Measurements from ENCODE around the gene CTNNA1.
A peak's percentile ranks its signal among the peaks of the same experiment; 100 is the strongest.
"Not testable (repeated sequence)": the region's sequence is repeated elsewhere in the genome, so short reads cannot be mapped to it uniquely, and the experiment has no call there.

CTNNA1 gene

DNA sequence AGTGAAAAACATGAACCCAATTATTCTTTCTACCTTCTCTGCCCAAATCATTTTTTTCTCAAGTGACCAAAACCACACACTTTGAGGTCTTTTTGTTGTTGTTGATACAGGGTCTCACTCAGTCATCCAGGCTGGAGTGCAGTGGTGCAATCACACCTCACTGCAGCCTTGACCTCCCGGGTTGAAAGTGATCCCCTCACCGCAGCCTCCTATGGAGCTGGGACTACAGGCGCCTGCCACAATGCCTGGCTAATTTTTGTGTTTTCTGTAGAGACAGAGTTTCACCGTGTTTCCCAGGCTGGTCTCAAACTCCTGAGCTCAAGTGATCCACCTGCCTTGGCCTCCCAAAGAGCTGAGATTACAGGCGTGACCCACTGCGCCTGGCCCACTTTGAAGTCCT is 8.4 kb downstream of the CTNNA1 start:
- not testable (repeated sequence) for DNase-seq

DNA sequence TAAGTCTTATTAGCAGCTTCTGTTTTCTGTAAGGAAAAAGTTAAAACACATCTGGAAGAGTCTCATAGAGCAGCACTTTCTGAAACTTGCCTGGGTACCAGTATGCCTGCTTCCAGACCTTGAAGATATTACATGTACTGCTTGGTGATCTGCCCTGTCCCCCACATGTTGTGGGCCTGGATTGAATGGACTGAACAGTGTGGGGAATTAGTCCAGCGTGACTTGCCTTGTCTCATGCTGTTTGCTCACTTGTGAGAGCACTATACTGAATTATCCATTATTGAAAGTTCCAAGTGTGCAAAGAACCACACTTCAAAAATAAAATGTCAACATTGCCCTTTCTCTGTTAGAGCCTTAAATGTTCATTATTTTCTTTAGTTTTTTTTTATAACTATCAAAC is 8.9 kb downstream of the CTNNA1 start:
- DNase-seq = no peak

DNA sequence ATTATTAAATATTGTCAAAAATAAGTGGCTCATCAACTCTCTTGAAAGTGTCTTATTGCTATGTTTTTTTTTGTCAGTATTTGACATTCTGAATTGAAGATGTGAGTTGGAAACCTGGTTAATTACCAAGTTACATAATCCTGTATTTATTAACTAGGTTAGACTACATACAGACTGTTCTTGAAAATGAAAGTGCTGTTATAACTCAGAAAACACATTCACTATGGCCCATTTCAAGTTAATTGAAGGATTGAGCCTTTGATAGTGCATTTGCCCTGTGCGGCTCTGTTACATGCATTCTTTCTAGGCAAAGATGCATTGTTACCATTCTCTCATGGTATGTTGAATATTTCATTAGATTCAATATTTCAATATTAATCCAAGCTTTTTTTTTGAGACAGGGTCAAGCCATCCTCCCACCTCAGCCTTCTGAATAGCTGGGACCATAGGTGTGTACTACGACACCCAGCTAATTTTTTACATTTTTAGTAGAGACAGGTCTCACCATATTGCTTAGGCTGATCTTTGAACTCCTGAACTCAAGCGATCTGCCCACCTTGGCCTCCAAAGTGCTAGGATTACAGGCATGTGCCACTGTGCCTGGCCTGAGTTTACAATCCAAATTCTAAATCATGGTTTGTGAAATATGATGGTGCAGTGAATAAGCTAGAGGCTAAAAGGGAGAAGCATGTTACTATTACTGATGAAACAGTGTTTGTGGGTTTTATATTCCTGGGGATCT is 10.0 kb downstream of the CTNNA1 start:
- no peak for DNase-seq

DNA sequence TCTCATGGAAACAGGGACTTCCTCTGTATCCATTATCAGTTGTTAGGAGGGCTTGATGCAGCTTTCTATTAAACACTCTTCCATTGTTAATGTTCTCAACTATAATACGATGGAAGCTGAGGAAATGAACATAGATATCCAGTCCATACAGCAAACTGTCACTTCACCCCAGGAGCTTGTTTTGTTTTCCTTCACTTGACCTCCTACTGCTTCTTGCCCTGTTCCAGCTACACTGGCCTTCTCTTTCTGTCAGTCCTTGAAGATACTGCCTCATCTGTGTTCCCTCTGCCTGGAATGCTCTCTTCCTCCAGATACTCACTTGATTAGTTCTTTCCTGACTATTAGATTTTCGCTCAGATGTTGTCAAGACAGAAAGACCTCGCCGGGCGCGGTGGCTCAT is 17.1 kb downstream of the CTNNA1 start:
- no peak for DNase-seq

DNA sequence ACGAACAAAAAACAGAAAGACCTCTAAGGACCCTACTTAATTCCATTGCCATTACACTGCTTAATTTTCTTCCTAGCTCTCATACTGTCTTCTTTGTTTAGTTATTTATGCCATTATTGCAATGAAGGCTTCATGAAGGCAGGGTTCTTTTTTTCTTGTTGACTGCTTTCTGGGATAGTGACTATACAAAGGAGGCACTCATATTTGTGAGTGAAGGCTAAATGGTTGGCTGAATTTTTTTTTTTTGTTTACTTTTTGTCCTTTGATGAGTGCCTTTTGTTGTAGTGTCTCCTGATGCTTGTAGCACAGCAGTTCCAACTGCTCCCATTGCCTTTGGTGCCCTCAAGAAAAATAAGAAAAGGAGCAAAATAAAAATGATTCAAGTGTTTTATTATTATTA is 17.8 kb downstream of the CTNNA1 start:
- DNase-seq = no peak

DNA sequence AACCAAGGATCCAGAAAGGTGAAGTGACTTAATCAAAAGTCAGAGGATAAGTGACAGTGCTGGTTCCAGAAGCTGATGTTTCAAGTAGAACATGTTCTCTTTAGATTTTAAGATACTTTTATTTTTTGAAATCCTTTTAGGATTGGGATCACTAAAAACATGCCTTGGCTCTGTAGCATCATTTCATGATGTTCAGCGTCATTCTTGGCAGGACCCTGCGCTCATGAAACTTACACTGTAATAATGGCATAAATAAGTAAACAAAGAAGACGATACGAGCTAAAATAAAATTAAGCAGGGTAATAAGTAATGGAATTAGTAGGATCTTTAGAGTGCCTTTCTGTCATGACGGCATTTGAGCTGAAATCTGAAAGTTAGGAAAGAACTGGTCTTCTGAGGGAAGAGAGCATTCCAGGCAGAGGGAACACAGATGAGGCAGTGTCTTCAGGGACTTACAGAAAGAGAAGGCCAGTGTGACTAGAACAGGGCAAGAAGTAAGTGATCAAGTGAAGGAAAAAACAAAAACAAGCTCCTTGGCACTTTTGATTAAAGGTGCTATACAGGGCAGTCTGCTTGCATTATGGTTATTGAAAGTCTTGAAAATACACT is 19.9 kb downstream of the CTNNA1 start:
- no peak for DNase-seq

DNA sequence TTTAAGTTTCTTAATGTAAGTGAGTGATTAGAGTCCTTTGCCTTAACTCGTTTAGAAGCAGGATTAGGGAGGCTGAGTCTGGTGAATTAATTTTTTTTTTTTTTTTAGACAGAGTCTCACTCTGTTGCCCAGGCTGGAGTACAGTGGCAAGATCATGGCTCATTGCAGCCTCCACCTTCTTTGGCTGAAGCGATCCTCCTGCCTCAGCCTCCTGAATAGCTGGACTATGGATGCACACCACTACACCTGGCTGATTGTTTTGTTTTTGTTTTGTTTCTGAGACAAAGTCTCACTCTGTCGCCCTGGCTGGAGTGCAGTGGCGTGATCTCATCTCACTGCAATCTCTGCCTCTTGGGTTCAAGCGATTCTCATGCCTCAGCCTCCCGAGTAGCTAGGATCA is 20.4 kb downstream of the CTNNA1 start:
- not testable (repeated sequence) for DNase-seq

DNA sequence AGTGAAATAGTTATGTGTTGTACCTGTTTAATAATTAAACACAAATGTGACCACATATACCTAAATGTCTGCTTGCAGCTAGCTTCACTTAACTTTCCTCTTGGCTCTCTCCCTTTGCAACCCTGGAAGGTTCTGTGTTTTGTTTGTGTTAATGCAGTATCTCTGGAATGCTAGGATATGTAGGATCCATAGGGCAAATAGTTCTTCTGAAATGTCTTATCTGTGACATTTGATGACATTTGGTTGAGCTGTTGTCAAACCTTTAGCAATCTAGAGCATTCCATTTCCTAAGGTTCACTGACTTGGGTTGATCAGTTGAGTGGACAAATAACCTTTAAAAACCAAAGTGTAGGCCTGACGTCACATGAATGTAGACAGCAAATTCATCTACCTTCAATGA is 21.8 kb downstream of the CTNNA1 start:
- no peak for DNase-seq

DNA sequence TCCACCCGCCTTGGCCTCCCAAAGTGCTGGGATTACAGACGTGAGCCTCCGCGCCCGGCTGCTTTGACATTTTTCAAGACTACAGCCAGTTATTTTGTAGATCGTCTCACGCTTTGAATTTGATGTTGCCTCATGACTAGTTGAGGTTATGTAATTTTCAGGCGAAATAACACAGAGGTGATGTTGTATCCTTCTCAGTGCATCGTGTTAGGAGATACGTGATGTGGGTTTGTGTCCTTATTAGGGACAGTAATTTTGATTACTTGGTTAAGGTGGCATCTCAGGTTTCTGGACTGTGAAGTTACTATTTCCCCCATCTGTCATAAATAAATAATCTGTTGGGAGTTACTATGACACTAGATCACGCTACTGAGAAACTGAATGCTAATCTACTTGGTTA is 25.0 kb downstream of the CTNNA1 start:
- no peak for DNase-seq

DNA sequence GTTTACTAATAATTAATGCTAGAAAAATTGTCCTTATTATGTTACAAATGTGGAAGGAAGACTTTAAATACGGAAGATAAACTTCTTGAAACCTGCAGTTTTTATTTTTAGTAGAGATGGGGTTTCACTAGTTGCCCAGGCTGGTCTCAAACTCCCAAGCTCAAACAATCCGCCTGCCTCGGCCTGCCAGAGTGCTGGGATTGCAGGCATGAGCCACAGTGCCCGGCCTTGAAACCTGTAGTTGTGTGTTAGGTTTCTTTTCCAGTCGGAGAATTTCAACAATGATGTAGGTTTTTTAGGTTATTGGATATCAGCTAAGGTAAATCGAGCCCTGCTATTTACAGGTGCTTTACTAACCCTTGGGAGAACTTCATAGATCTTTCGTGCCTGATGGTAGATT is 30.8 kb downstream of the CTNNA1 start:
- DNase-seq = no peak

DNA sequence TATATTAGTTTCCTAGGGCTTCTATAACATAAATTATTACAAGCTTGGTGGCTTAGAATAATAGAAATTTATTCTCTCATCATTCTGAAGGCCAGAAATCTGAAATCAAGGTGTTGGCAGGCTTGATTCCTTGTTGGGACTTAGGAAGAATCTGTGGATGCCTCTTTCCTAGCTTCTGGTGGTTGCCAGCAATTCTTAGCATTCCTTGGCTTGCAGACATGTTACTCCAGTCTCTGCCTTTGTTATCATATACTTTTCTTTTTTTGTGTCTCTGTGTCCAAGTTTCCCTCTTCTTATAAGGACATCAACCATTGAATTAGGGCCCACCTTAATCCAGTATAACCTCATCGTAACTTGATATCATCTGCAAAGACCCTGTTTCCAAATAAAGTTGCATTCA is 31.4 kb downstream of the CTNNA1 start:
- no peak for DNase-seq

DNA sequence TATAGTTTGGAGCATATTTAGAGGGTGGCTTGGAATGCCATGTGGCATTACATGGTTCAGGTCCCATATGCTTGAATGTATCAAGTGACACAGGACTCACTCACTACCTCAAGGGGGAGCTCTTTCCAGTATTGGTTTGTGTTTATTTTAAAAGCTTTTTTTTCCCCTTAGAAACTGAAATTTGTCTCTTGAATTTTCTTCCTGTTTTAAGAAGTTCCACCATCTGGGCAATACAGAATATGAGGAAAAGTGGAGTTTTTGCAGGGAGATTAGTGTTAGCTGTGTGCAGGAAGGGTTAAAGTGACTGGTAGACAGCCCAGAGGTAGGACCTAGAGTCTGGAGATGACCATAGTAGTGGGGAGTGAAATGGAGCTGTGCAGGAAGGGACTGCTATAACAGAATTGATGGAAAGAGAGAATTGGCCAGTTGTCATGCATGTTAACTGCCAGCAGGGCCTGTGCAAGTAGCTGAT is 36.6 kb downstream of the CTNNA1 start:
- DNase-seq = peak in 1 of 2 donors; percentile 31

DNA sequence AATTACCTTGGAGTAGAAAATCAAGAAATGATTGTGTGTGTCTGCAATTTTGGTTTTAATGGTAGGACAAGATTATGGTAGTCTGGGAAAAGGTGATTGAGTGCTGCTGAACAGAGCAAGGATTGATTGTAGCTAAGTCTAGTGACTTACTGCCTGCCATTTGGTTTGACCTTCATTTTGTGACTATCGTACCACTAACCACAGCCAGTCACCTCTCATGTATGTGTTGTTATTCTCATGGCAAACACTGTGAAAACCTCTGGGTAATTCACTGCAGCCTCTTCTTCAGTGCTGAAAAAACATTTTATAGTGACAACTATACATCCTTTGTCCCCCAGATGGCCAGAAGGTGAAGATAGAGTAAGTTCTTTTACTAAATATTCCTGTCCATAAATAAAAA is 37.5 kb downstream of the CTNNA1 start:
- no peak for DNase-seq

DNA sequence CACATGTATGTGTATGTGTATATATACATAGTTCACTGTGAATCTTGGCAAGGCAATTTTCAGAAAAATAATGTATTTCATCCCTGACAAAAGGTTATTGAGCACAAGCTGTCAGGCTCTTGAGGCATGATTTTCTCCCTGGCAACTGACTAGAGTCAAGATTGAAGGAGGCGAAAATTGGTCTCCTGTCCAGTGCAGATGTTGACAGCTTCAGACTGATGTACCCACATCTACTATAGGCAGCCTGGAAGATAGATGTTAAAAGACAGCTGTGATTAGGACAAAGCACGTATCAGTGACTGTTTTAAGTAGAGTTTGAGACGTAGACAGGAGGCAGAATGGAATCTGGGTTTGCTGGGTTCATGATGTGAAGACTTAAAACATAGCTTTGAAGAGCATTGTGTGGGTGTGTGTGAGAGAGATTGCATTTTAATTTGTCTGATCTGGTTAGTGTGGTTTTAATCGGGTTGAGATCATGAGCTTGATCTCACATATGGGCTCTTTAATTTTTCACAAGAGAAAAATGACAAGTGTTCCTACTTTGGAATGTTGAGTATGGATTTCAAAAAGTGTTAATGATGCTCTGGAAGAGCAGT is 39.1 kb downstream of the CTNNA1 start:
- no peak for DNase-seq

DNA sequence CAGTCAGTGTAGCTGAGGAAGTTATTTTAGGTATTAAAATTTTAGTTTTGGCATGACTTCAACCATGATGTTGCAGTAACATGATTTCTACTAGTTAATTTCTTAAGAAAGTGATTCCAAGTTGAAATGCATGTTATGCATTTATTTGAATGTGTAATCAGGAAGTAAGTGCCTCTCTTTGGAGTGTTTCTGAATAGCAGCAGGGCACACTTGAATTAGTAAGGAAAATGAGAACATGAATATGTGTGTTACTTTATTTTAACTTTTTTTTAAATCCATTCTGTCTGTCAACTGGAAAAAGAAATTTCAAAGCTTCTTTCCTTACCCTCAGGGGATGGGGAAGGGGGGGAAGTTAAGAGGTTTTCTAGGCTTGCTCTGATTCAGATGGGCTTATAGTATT is 40.4 kb downstream of the CTNNA1 start:
- DNase-seq = no peak

DNA sequence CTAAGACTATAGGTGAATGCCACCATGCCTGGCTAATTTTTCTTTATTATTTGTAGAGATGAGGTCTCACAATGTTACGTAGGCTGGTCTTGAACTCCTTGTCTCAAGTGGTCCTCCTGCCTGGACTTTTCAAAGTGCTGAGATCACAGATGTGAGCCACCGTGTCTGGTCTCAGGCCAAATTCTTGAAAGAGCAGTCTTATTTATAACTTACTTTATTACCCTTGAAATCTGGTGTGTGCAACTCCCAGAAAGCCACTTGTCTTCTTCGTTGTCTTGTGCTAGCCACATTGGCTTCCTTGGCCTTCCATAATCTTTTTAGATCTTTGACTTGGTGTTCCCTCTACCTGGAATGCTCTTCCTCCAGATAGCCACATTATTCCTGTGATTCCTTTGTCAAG is 50.1 kb downstream of the CTNNA1 start:
- no peak for DNase-seq

DNA sequence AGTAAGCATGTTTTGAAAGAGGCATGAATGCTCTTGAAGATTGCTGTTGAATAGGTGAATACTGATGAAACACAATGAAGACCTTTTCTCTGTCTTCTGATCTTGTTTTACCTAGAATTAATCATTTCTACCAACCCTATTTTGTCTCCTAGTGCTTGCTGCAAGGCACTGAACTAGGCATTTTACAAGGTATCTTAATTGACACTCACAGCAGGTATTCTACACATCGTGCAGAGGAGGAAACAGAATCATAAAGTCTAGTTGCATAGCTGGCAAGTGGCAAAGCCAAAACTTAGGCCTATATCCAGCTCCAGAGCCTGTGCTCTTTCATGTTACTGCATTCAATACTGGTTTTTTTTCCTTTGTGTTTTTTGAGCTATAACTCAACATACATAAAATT is 50.7 kb downstream of the CTNNA1 start:
- no peak for DNase-seq

DNA sequence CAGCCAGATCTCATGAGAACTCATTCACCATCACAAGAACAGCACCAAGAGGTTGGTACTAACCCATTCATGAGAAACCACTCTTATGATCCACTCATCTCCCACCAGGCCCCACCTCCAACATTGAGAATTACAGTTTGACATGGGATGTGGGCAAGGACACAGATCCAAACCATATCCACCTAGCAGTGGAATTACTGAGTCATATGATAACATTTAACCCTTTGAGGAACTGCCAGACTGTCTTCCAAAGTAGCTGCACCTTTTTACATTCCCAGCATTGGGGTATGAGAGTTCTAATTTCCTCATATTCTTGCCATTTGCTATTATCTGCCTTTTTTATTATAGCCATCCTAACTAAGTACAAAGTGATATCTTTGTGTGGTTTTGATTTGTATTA is 51.9 kb downstream of the CTNNA1 start:
- DNase-seq = no peak

DNA sequence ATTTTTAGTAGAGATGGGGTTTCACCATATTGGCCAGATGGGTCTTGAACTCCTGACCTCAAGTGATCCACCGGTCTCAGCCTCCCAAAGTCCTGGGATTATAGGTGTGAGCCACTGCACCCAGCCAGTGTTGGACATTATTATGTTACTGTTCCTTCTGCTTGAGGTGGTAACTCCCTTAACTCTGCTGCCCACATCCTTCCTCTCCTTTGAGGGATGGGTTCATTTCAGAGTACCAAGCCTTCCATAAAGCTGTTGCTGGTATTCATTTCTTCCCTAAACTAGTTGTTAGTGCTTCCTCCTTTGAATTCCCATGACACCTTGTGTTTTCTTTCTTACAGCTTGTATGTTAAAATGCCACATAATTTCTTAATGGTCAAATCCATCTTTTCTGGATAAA is 54.0 kb downstream of the CTNNA1 start:
- DNase-seq = no peak

DNA sequence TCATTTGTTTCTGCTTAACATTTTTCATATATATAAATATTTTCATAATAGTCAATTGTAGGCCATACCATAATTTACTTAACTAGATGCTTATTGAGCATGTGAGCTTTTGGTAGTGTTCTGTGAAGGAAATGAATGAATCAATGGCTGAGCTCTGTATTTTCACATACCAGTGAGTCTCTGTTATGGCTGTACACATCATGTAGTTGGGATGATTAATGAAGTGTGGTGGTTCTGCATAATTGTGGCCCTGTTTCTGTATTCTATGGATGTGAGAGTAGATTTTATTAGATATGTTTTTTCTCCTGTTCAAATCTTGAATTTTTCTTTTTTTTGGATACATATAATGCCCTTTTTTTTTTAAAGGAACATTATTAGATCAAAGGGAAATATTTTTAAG is 56.2 kb downstream of the CTNNA1 start:
- no peak for DNase-seq

DNA sequence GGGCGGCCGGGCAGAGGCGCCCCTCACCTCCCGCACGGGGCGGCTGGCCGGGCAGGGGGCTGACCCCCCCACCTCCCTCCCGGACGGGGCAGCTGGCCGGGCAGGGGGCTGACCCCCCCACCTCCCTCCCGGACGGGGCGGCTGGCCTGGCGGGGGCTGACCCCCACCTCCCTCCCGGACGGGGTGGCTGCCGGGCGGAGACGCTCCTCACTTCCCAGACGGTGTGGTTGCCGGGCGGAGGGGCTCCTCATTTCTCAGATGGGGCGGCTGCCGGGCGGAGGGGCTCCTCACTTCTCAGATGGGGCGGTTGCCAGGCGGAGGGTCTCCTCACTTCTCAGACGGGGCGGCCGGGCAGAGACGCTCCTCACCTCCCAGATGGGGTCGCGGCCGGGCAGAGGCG is 57.6 kb downstream of the CTNNA1 start:
- not testable (repeated sequence) for DNase-seq

DNA sequence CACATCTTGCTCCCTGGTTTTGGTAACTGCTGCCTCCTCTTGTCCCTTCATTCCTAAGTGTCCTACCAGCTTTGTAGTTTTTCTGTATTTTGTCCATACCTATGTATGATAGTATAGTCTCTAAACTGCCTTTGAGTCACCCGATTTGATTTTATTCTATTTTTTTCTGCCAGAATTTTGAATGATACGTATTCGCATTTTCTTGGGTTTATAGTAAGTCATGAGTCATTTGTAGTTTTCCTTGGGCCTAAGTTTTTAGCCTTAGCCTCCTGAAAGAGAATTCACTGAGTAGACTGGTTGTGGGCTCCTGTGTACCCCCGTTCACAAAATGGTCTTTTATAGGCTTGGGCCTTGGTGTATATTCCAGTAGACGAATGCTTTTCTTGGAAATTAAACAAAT is 62.3 kb downstream of the CTNNA1 start:
- DNase-seq = no peak

DNA sequence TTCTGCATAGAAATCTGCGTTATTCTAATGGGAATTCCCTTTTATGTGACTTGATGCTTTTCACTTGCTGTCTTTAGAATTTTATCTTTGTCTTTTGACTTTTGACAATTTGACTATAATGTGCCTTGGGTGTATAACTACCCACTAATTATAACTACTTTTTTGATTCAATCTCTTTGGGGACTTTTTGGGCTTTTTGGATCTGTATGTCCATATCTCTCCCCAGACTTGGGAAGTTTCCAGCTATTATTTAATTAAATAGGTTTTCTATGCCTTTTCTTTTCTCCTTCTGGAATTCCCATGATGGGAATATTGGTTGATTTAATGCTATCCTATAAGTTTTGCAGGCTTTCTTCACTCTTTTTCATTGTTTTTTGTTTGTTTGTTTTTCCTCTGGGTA is 64.0 kb downstream of the CTNNA1 start:
- no peak for DNase-seq

DNA sequence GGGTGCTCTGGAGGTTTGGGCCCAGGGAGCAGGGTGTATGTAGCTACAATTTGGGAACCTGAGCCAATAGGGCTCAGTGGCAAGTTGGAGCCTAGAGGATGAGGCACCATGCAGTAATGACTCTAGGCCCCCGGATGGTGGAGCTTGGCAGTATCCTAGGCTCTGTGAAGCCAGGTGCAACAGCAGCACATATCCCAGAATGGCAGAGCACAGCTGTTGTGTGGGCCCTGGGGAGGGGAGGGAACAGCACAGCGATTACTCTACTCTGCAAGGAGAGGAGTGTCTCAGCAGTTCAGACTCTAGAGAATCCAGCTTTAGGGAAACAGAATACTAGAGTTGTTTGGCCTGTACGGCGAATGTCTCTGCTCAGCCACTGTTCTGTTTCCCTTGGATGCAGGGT is 65.9 kb downstream of the CTNNA1 start:
- DNase-seq = no peak

DNA sequence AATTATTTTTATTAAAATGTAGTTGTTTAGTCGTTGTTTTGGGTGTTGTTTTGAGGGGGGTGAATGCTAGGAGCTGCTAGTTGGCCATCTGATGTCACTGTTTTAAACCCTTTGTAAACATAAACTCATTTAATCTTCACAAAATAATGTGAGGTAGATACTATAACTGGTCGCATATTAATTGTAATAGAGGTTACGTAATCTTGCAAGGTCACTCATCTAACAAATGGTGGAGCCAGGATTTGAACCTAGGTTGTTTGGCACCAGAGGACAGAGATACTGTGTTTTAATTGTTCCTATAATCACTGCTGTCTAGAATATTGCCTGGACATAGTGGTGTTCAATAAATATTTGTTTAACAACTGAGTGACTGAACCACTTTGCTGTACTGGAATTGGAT is 67.5 kb downstream of the CTNNA1 start:
- DNase-seq = no peak

Measured in CD4-positive, alpha-beta T cell treated with Interleukin-1 beta for 1 hour (primary cell).